GM21786 (cell line): Measurements from ENCODE around the gene PCDHGC4.

Source experiments
- ATAC-seq: cut with Tn5 transposase; IDR thresholded peaks from one replicate; pipeline ENCODE4 v1.9.1; 2021; ENCODE audit not compliant: unreplicated experiment

Gene PCDHGC4

GRCh38 chr5:141484641-141485311, at the start of gene PCDHGC4:
Gene PCDHGC4, plus strand, starts transcription at chr5:141485030. Its CDS starts 144 bp downstream, at chr5:141485174.
- ATAC-seq = no peak

- ATAC-seq = no peak
Measured at GRCh38 chr5:141437221-141437620, 47.6 kb upstream of the PCDHGC4 start.

GRCh38 chr5:141439411-141440141, 45.3 kb upstream of the PCDHGC4 start:
- no peak for ATAC-seq

GRCh38 chr5:141440341-141440740, 44.5 kb upstream of the PCDHGC4 start:
- ATAC-seq = no peak

- ATAC-seq = no peak
Measured at GRCh38 chr5:141441571-141442170, 43.2 kb upstream of the PCDHGC4 start.

GRCh38 chr5:141465351-141465750, 19.5 kb upstream of the PCDHGC4 start:
- no peak for ATAC-seq

GRCh38 chr5:141475625-141476131, 9.2 kb upstream of the PCDHGC4 start, which contains the start of gene PCDHGC3:
Gene PCDHGC3, plus strand, starts transcription at chr5:141475966. Its CDS starts 151 bp downstream, at chr5:141476117.
- peak; percentile 99 for ATAC-seq

- ATAC-seq = peak; percentile 20
Measured at GRCh38 chr5:141476132-141476911, 8.5 kb upstream of the PCDHGC4 start.

- ATAC-seq = no peak
Measured at GRCh38 chr5:141477044-141477575, 7.7 kb upstream of the PCDHGC4 start.

- ATAC-seq = no peak
Measured at GRCh38 chr5:141477815-141478214, 7.0 kb upstream of the PCDHGC4 start.

GRCh38 chr5:141478321-141478945, 6.4 kb upstream of the PCDHGC4 start:
- no peak for ATAC-seq

GRCh38 chr5:141479776-141480175, 5.1 kb upstream of the PCDHGC4 start:
- ATAC-seq = no peak

GRCh38 chr5:141483902-141484301, 928 bp upstream of the PCDHGC4 start:
- no peak for ATAC-seq

GRCh38 chr5:141484310-141484640, 555 bp upstream of the PCDHGC4 start:
- ATAC-seq = no peak

- no peak for ATAC-seq
Measured at GRCh38 chr5:141485321-141486055, 658 bp downstream of the PCDHGC4 start.

GRCh38 chr5:141486091-141486490, 1.3 kb downstream of the PCDHGC4 start:
- no peak for ATAC-seq

GRCh38 chr5:141487131-141487530, 2.3 kb downstream of the PCDHGC4 start:
- ATAC-seq = no peak

- no peak for ATAC-seq
Measured at GRCh38 chr5:141488591-141489561, 4.0 kb downstream of the PCDHGC4 start, which contains the start of gene PCDHGC5. Gene PCDHGC5, plus strand, starts transcription at chr5:141489081. Its CDS starts 160 bp downstream, at chr5:141489241.
